CD8-positive, alpha-beta memory T cell (primary cell): ENCODE measurements around the gene TMC6. TPM values are rescaled to one million over a fixed set of nuclear protein-coding genes. Genes with fewer than 3 reads are reported as not detected.
"Not testable (repeated sequence)": the region's sequence is repeated elsewhere in the genome, so short reads cannot be mapped to it uniquely, and the experiment has no call there.

ENCODE experiments used
- CTCF ChIA-PET: fragments of 350-600 bp; sonication (Branson Sonifier 250); formaldehyde crosslinking; loops from one replicate; lab custom pipeline; 2021; ENCODE audit warnings: antibody characterized with exemption; lab: Charles Lee
- POLR2A ChIA-PET: fragments of 350-600 bp; sonication (Branson Sonifier 250); formaldehyde crosslinking; loops from one replicate; lab custom pipeline; 2021; ENCODE audit warnings: antibody characterized with exemption; lab: Charles Lee
- DNase-seq, 5 donors: peaks; one replicate each; pipeline versions ENCODE4 v3.0.0 to v3.0.0-alpha.2; 2020 to 2022; ENCODE audit warnings: mixed read lengths in 1 of 5
- H3K27ac ChIP-seq: one replicate; pipeline ENCODE4 v1.7.0; 2013; ENCODE audit warnings: low read depth, mild to moderate bottlenecking, low read length, moderate library complexity
- H3K27me3 ChIP-seq: 2 replicates; pipeline ENCODE4 v1.7.0; 2013; ENCODE audit warnings: low read length, mild to moderate bottlenecking; ENCODE audit not compliant: insufficient read depth, poor library complexity, severe bottlenecking
- H3K36me3 ChIP-seq: 2 replicates; pipeline ENCODE4 v1.7.0; 2013; ENCODE audit warnings: mild to moderate bottlenecking, low read length, moderate library complexity; ENCODE audit not compliant: insufficient read depth
- H3K4me1 ChIP-seq: 2 replicates; pipeline ENCODE4 v1.7.0; 2013; ENCODE audit warnings: mild to moderate bottlenecking, low read length, moderate library complexity; ENCODE audit not compliant: insufficient read depth
- H3K4me3 ChIP-seq: 2 replicates; pipeline ENCODE4 v1.7.0; 2013; ENCODE audit warnings: mild to moderate bottlenecking, low read length
- H3K9me3 ChIP-seq: 2 replicates; pipeline ENCODE4 v1.7.0; 2013; ENCODE audit warnings: mild to moderate bottlenecking, low read length
- H3K27ac Mint-ChIP-seq, 8 donors: one replicate each; pipeline ENCODE4 v1.8.0; 2020 to 2021; ENCODE audit warnings: mixed read lengths in 8 of 8, mild to moderate bottlenecking in 6 of 8, inconsistent platforms in 3 of 8, moderate library complexity in 3 of 8
- H3K27me3 Mint-ChIP-seq, 2 donors: one replicate each; pipeline ENCODE4 v1.8.0; 2020 to 2021; ENCODE audit warnings: mixed read lengths in 2 of 2, mild to moderate bottlenecking in 1 of 2, moderate library complexity in 1 of 2
- H3K36me3 Mint-ChIP-seq, 3 donors: one replicate each; pipeline ENCODE4 v1.8.0; 2020 to 2021; ENCODE audit warnings: mixed read lengths in 3 of 3, inconsistent platforms in 1 of 3, mild to moderate bottlenecking in 1 of 3
- H3K4me1 Mint-ChIP-seq, 3 donors: one replicate each; pipeline ENCODE4 v1.8.0; 2020 to 2021; ENCODE audit warnings: mixed read lengths in 3 of 3, inconsistent platforms in 1 of 3, mild to moderate bottlenecking in 1 of 3
- H3K4me3 Mint-ChIP-seq, 7 donors: one replicate each; pipeline ENCODE4 v1.8.0; 2020 to 2021; ENCODE audit warnings: mixed read lengths in 7 of 7, mild to moderate bottlenecking in 6 of 7, moderate library complexity in 4 of 7, inconsistent platforms in 2 of 7
- H3K9me3 Mint-ChIP-seq, 5 donors: one replicate each; pipeline ENCODE4 v1.8.0; 2020 to 2022; ENCODE audit warnings: mixed read lengths in 5 of 5, mild to moderate bottlenecking in 3 of 5, moderate library complexity in 2 of 5, inconsistent platforms in 1 of 5
- polyA plus RNA-seq: library from polyadenylated mRNA; unstranded; fragments of 300-500 nt; fragmentation: Illumina TruSeq; gene quantifications from one replicate; pipeline ENCODE4 v1.2.3, GENCODE V29; 2021
- total RNA-seq, 2 experiments: library from RNA; stranded (reverse); gene quantifications; one replicate each; pipeline ENCODE4 v1.2.3, GENCODE V29; 2021

The TMC6 gene
- total and polyA plus RNA-seq, 3 experiments from 2014 or later, result 150 to 296 (median 150) TPM

- H3K9me3 Mint-ChIP-seq, result no peaks in the 10 kb centered on the region
- H3K4me3 Mint-ChIP-seq, result peak overlapping the region in 2 of 7 donors; percentile 44 to 50
- peak overlapping the region in 7 of 8 donors; percentile 40 to 89 (median 78) for H3K27ac Mint-ChIP-seq
- ChIA-PET CTCF (interaction anchor here (0.7 to 1.2 kb wide), 2 partner anchors 47 to 87 kb away, joined by 3 to 4 read pairs; no protein-coding TSS in a partner anchor), POLR2A (no interaction called here)
- Histone ChIP-seq H3K4me1 (peaks cover 52% of the 10 kb centered on the region), H3K27ac (no peak overlapping the region), H3K4me3 (no peak overlapping the region), H3K27me3 (no peaks in the 10 kb centered on the region), H3K36me3 (no peaks in the 10 kb centered on the region), H3K9me3 (no peaks in the 10 kb centered on the region)
- no peaks in the 10 kb centered on the region for H3K27me3 Mint-ChIP-seq
- H3K4me1 Mint-ChIP-seq, result peaks cover 33 to 71% (median 44%) of the 10 kb centered on the region in 3 donors
- peaks cover 0 to 34% (median 0%) of the 10 kb centered on the region in 3 donors for H3K36me3 Mint-ChIP-seq
- DNase-seq, result no peak
Measured at GRCh38 chr17:78172249-78173051, 43.9 kb upstream of the TMC6 start.

GRCh38 chr17:78171591-78172248, 43.2 kb upstream of the TMC6 start:
- H3K27ac ChIP-seq, DNase-seq, H3K9me3 Mint-ChIP-seq, H3K9me3 ChIP-seq, H3K36me3 ChIP-seq, POLR2A ChIA-PET, H3K4me3 ChIP-seq, H3K27me3 Mint-ChIP-seq, H3K27me3 ChIP-seq: not testable (repeated sequence)
- Mint-ChIP-seq H3K27ac (peak overlapping the region in 5 of 8 donors; percentile 26 to 84 (median 47)), H3K4me3 (peak overlapping the region in 2 of 7 donors; percentile 13 to 15), H3K4me1 (peaks cover 31 to 67% (median 44%) of the 10 kb centered on the region in 3 donors), H3K36me3 (peaks cover 0 to 34% (median 0%) of the 10 kb centered on the region in 3 donors)
- CTCF ChIA-PET, result interaction anchor here (0.7 to 1.4 kb wide), 3 partner anchors 14 to 87 kb away, joined by 3 to 4 read pairs (median 3); no protein-coding TSS in a partner anchor
- H3K4me1 ChIP-seq, result peaks cover 49% of the 10 kb centered on the region

GRCh38 chr17:78170692-78171590, 42.4 kb upstream of the TMC6 start:
- H3K9me3 Mint-ChIP-seq, result no peaks in the 10 kb centered on the region
- POLR2A ChIA-PET, result no interaction called here
- Histone ChIP-seq H3K4me1 (peaks cover 41% of the 10 kb centered on the region), H3K36me3 (no peaks in the 10 kb centered on the region), H3K27ac (no peak overlapping the region), H3K4me3 (no peak overlapping the region), H3K27me3 (no peaks in the 10 kb centered on the region), H3K9me3 (no peaks in the 10 kb centered on the region)
- CTCF ChIA-PET, result interaction anchor here (1.4 kb wide), 1 partner anchor 15 kb away, joined by 3 read pairs; no protein-coding TSS in a partner anchor
- DNase-seq, result no peak
- peak overlapping the region in 7 of 8 donors; percentile 66 to 84 (median 70) for H3K27ac Mint-ChIP-seq
- no peaks in the 10 kb centered on the region for H3K27me3 Mint-ChIP-seq
- H3K4me3 Mint-ChIP-seq, result peak overlapping the region in 5 of 7 donors; percentile 50 to 78 (median 64)
- H3K4me1 Mint-ChIP-seq, result peaks cover 28 to 60% (median 37%) of the 10 kb centered on the region in 3 donors
- H3K36me3 Mint-ChIP-seq, result peaks cover 0 to 34% (median 0%) of the 10 kb centered on the region in 3 donors

GRCh38 chr17:78168903-78169793, 40.6 kb upstream of the TMC6 start:
- Histone ChIP-seq H3K4me1 (peaks cover 34% of the 10 kb centered on the region), H3K9me3 (no peaks in the 10 kb centered on the region), H3K27ac (peak overlapping the region; percentile 45), H3K4me3 (peak overlapping the region; percentile 49), H3K36me3 (no peaks in the 10 kb centered on the region), H3K27me3 (no peaks in the 10 kb centered on the region)
- Mint-ChIP-seq H3K4me3 (peak overlapping the region; percentile 62 to 85 (median 68)), H3K27me3 (no peaks in the 10 kb centered on the region), H3K36me3 (peaks cover 0 to 34% (median 0%) of the 10 kb centered on the region in 3 donors), H3K9me3 (no peaks in the 10 kb centered on the region), H3K4me1 (peaks cover 27 to 50% (median 34%) of the 10 kb centered on the region in 3 donors), H3K27ac (peak overlapping the region in 7 of 8 donors; percentile 35 to 89 (median 74))
- peak; percentile 44 to 80 (median 50) for DNase-seq
- POLR2A ChIA-PET, result interaction anchor here (0.5 to 1.0 kb wide), 4 partner anchors 30 to 501 kb away, joined by 3 to 6 read pairs (median 3); no protein-coding TSS in a partner anchor
- CTCF ChIA-PET, result interaction anchor here (0.7 to 1.2 kb wide), 2 partner anchors 41 to 55 kb away, joined by 3 to 4 read pairs; partner anchors contain the start of gene TMC6

GRCh38 chr17:78168242-78168902, 39.8 kb upstream of the TMC6 start, which contains the start of gene SYNGR2:
Gene SYNGR2, plus strand, starts transcription at chr17:78168581. Its CDS starts 36 bp downstream, at chr17:78168617.
- Mint-ChIP-seq H3K4me1 (peaks cover 22 to 42% (median 26%) of the 10 kb centered on the region in 3 donors), H3K4me3 (peak within 1 kb of the TSS; percentile 64 to 86 (median 70)), H3K9me3 (no peaks in the 10 kb centered on the region), H3K36me3 (peaks cover 0 to 27% (median 0%) of the 10 kb centered on the region in 3 donors), H3K27me3 (no peaks in the 10 kb centered on the region), H3K27ac (peak within 1 kb of the TSS in 7 of 8 donors; percentile 35 to 89 (median 77))
- ChIA-PET POLR2A (no interaction called here), CTCF (interaction anchor here (1.5 kb wide), 1 partner anchor 29 kb away, joined by 7 read pairs; no protein-coding TSS in a partner anchor)
- Histone ChIP-seq H3K4me3 (peak within 1 kb of the TSS; percentile 49), H3K27ac (peak within 1 kb of the TSS; percentile 70), H3K4me1 (peaks cover 26% of the 10 kb centered on the region), H3K36me3 (no peaks in the 10 kb centered on the region), H3K9me3 (no peaks in the 10 kb centered on the region), H3K27me3 (no peaks in the 10 kb centered on the region)
- DNase-seq, result peak; percentile 80 to 89 (median 84)

- Histone ChIP-seq H3K4me1 (peaks cover 15% of the 10 kb centered on the region), H3K27me3 (no peaks in the 10 kb centered on the region), H3K27ac (no peak overlapping the region), H3K9me3 (no peaks in the 10 kb centered on the region), H3K36me3 (no peaks in the 10 kb centered on the region), H3K4me3 (no peak overlapping the region)
- DNase-seq, result no peak
- H3K27me3 Mint-ChIP-seq, result no peaks in the 10 kb centered on the region
- H3K9me3 Mint-ChIP-seq, result no peaks in the 10 kb centered on the region
- peaks cover 0 to 8% (median 0%) of the 10 kb centered on the region in 3 donors for H3K36me3 Mint-ChIP-seq
- CTCF ChIA-PET, result interaction anchor here (2.0 kb wide), 1 partner anchor 10 kb away, joined by 15 read pairs; no protein-coding TSS in a partner anchor
- peak overlapping the region in 1 of 7 donors; percentile 24 for H3K4me3 Mint-ChIP-seq
- H3K27ac Mint-ChIP-seq, result no peak overlapping the region
- peaks cover 9 to 23% (median 10%) of the 10 kb centered on the region in 3 donors for H3K4me1 Mint-ChIP-seq
- POLR2A ChIA-PET, result no interaction called here
Measured at GRCh38 chr17:78166416-78166815, 37.9 kb upstream of the TMC6 start.
